Ishikawa (cell line): ENCODE results near the gene EVI5L.
A peak's percentile ranks its signal among the peaks of the same experiment; 100 is the strongest.

ENCODE experiments used
- CEBPB ChIP-seq: IDR thresholded peaks from 2 replicates; pipeline ENCODE4 v1.6.1; 2012
- CREB1 ChIP-seq: IDR thresholded peaks from 2 replicates; pipeline ENCODE4 v1.6.1; 2012; ENCODE audit warnings: low read depth
- EGR1 ChIP-seq: IDR thresholded peaks from 2 replicates; pipeline ENCODE4 v1.6.1; 2012
- EP300 ChIP-seq: IDR thresholded peaks from 2 replicates; pipeline ENCODE4 v1.6.1; 2012; ENCODE audit warnings: borderline replicate concordance
- FOXM1 ChIP-seq: IDR thresholded peaks from 2 replicates; pipeline ENCODE4 v1.6.1; 2012; ENCODE audit warnings: low read depth, borderline replicate concordance
- MAX ChIP-seq: IDR thresholded peaks from 2 replicates; pipeline ENCODE4 v1.6.1; 2012
- NFIC ChIP-seq: IDR thresholded peaks from 2 replicates; pipeline ENCODE4 v1.6.1; 2012
- RAD21 ChIP-seq: IDR thresholded peaks from 2 replicates; pipeline ENCODE4 v1.6.1; 2012; ENCODE audit warnings: low read depth
- REST ChIP-seq: IDR thresholded peaks from 2 replicates; pipeline ENCODE4 v1.6.1; 2012; ENCODE audit warnings: low read depth, mild to moderate bottlenecking
- TAF1 ChIP-seq: IDR thresholded peaks from 2 replicates; pipeline ENCODE4 v1.6.1; 2012; ENCODE audit warnings: low read depth, mild to moderate bottlenecking
- TCF12 ChIP-seq: IDR thresholded peaks from 2 replicates; pipeline ENCODE4 v1.6.1; 2012; ENCODE audit warnings: low read depth
- TEAD4 ChIP-seq: IDR thresholded peaks from 2 replicates; pipeline ENCODE4 v1.6.1; 2012
- USF1 ChIP-seq: IDR thresholded peaks from 2 replicates; pipeline ENCODE4 v1.6.1; 2012
- YY1 ChIP-seq: IDR thresholded peaks from 2 replicates; pipeline ENCODE4 v1.6.1; 2012; ENCODE audit warnings: low read depth
- ZBTB7A ChIP-seq: IDR thresholded peaks from 2 replicates; pipeline ENCODE4 v1.6.1; 2012; ENCODE audit warnings: low read depth

EVI5L gene

GRCh38 chr19:7888826-7889217 is 58.8 kb downstream of the EVI5L start:
- TF ChIP-seq TAF1 (no peak), REST (no peak), USF1 (no peak), CREB1 (no peak)

- TF ChIP-seq ZBTB7A (0 out of 2 replicates have a peak, but pooled peaks have one; percentile 52), TCF12 (no peak; the same call in 1 of the 2 replicates), CREB1 (no peak), NFIC (peak; percentile 36; the same call in 1 of the 2 replicates), CEBPB (no peak), USF1 (no peak), REST (no peak), FOXM1 (no peak), RAD21 (no peak), TAF1 (peak; percentile 35; the same call in 1 of the 2 replicates), TEAD4 (no peak), YY1 (no peak), EP300 (no peak), EGR1 (0 out of 2 replicates have a peak, but pooled peaks have one; percentile 6), MAX (no peak)
Observed at GRCh38 chr19:7894612-7895309, 64.7 kb downstream of the EVI5L start.

GRCh38 chr19:7895565-7895964 is 65.5 kb downstream of the EVI5L start:
- TF ChIP-seq MAX: no peak
- no peak for TF ChIP-seq EP300
- no peak for TF ChIP-seq NFIC
- no peak for TF ChIP-seq TAF1
- TF ChIP-seq EGR1: no peak
- TF ChIP-seq TEAD4: no peak

- TF ChIP-seq EGR1: no peak
- no peak for TF ChIP-seq FOXM1
- no peak for TF ChIP-seq MAX
- no peak for TF ChIP-seq ZBTB7A
- TF ChIP-seq YY1: no peak
- no peak for TF ChIP-seq NFIC
- TF ChIP-seq TAF1: no peak
- TF ChIP-seq TEAD4: no peak
Observed at GRCh38 chr19:7897292-7897691, 67.3 kb downstream of the EVI5L start.

GRCh38 chr19:7898967-7899366 is 68.9 kb downstream of the EVI5L start:
- TF ChIP-seq TEAD4 (no peak), ZBTB7A (no peak), MAX (no peak), RAD21 (no peak), USF1 (no peak), REST (no peak), NFIC (no peak), EGR1 (no peak)
